GM19043 (cell line): ENCODE measurements around the gene DCP2.

Experiments used
- ATAC-seq: cut with Tn5 transposase; IDR thresholded peaks from one replicate; pipeline ENCODE4 v1.9.1; 2021; ENCODE audit warnings: low read depth; ENCODE audit not compliant: unreplicated experiment

DCP2 gene

DNA sequence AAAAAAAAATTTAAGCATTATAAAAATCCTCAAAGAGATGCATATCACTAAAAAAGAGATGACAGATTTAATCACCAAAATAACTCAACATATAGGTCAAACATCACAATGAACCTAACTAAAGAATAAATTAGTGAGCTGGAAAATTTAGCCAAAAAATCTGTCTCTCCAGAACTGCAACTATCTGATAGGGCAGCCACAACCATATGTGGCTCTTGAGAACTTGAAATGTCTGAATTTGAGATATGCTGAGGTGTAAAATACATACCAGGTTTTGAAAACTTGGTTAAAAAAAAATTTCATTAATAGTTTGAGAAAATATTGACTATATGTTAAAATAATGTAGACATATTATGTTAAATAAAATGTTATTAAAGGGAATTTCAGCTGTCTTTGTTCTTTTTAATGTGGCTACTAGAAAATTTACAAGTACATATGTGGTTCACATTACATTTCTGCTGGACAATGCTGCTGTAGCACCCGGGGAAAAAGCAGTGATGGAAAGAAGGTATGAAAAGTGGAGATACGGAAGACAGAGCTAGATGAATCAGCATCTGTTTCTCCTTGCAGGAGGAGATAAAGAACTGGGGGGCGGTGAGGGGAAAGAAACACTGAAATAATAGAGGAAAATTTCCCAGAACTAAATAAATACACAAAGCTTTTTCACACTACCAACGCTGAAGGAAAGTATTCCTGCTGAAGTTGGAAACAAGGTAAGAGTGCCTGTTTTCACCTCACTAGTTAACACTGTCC lies 66.1 kb downstream of the DCP2 start:
- ATAC-seq, result no peak

DNA sequence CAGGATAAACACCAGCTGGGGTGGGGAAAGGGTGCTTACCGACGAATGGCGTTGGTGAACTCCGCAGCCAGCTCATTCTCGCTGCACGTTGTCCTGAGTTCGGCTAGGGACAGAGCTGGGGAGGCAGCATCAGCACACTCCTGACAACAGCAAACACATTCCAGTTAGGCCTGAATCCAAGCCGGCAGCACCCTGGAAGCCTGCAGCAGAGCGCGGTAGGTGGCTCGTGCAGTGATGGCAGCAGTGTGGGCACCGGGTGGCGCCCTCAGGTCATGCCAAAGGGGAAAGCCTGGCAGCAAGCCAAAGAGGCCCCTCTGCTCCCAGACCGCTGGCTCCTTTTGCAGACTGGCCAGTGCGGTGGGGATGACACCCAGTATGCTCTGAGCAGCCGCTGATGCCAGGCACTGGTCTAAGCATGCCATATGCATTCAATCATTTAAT lies 66.9 kb downstream of the DCP2 start:
- no peak for ATAC-seq

DNA sequence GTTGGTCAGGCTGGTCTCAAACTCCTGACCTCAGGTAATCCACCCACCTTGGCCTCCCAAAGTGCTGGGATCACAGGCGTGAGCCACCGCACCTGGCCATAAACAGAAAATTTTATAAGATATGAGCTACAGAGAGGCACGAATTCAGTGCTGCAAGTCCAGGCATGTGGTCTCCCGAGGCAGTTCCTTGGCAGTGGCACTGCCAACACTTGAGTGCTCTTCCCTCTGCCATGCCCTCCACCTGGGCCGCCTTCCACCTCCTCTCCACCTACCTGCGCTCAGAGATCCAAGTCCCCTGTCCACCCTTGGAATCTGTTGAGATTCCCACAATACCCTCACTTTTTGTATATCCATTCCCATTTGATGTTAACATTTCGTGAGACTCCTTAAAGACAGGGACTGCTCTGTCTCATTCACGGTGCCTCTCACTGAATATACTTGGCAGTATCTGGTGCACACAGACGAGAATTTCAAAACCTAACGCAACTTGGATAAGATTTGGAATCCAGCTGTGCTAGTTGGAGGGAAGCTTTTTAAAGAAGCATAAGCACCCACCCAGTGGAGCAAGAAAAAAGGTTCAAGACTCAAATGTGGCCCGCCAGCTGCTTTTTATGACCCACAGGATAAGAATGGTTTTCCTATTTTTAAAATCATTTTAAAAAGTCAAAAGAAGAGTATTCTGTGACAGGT lies 68.3 kb downstream of the DCP2 start:
- no peak for ATAC-seq

DNA sequence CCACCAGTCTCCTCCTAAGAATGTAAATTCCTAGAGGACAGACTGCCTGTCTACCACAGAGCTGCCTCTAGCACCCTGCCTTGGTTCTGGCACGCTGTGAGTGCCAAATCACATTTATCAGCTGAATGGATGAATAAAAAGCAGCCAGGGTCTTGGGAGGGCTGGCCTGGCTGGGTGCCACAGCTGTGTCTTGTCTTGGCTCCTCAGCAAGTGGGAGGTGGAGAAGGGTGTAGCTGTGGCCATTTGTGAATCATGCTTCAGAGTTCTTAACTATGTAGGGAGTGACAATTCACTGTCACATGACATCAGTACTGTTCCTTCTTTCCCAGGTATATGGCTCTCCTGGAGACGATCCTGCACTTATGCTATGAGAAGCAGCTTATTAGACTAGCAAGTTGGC lies 70.6 kb downstream of the DCP2 start:
- ATAC-seq, result no peak

DNA sequence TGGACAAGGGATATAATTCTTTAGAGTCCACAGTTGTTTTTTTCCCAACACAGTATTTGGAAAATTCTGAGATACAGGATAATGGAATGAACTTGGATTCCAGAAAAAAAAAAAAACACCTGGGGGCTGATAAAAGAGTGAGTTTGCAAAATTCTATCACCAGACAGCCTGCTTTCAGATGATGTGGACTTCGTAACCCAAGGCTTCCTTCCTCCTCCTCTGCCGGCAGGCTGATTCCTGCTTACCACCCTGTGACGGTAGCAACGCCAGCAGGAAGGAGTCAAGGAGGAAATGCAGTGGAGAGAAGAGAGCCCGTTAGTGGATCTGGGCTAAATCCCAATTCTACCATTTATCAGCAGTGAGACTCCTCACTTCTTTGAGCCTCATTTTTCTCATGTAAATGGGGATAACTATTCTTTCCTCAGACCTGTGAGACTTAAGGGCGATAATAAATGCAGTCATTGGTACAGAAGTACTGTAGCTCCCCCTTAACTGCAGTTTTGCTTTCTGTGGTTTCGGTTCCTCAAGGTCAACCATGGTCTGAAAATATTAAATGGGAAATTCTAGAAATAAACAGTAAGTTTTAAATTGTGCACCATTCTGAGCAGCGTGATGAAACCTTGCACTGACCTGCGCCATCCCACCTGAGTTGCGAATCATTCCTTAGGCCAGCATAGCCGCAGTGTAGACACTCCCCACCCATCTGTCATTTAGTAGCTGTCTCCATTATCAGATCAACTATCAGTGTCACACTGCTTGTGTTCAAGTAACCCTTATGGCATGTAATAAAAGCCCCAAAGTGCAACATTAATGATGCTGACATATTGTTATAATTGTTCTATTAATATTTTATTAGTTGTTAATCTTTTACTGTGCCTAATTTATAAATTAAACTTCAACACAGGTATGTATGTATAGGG lies 71.4 kb downstream of the DCP2 start:
- peak; percentile 82 for ATAC-seq

DNA sequence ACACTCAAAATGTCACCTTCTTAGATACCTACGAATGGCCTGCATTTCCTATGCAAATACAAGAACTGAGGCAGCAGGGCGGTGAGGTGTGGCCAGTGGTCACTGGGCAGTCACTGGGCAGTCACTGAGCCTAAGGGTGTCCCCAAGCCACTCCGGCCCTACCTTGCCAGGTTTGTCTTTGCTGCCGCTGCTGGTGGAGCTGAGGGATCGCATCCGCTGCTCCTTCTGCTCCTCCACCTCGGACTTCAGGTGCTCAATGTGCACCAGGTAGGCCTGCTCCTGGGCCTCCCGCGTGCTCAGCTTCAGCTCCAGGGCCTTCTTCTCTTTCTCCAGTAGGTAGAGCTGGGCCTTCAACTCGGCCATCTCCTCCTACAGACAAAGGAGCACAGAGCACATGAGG lies 72.3 kb downstream of the DCP2 start:
- no peak for ATAC-seq

DNA sequence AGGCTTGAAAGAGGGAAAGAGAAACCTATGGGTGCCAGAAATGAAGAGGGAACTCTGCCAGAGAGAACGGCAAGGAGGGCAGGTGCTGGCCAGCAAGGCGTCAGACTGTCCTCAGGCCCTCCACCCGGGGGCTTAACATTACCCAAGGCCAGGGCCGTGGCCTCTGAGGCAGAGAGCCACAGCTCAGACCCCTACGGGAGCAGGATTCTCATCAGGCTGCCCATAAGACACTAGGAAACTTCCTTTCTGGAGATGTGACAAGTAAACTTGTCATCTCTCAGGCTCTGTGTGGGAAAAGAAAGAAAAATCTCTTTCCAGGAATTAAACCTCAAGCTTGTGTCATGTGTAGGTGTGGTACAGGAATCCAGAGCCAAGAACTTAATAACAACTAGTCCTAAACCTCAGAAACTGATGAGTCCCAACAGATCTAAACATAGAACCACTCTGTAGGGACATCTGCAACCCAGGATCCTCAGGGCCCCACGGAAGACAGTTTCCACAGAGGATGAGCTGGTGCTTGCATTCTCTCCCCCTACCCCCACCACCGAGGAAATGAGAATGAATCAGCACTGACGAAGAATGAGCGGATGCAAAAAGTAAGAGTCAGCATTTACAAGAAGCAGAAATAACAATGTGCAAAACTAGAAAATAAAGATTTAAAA lies 74.3 kb downstream of the DCP2 start:
- no peak for ATAC-seq

DNA sequence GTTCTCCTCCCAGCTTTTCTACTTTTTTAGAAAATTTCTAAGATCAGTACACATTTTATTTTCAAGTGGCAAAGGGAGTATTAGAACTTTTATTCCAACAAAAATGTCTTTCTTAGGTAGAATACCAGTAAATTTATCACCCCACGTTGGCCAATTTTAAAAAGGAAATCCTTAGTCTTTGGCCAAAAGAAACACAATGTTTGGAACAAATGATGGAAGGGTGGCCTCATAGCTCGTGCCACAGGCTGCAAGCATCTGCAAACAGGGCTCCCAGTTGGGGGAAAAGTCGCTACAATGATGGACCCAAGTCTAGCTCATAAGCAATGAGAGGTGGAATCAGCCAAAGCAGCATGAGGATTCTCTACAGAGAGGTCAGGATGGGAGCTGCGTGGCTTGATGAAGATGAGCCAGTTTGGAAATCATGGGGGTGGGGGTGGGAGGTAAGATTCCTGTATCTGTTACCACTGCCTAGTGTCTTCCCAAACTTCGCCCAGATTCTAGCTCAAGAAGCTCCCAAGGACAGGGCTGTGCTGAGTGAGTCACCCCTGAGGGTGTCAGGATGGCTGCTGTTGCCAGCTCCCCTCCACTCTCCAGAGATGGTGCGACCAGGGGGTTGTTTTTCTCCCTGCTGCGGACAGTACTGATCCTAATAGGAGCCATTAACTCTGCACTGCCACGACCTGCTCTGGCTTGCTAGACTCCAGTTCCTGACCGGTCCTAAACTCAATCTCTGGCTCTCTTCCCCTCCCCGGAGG lies 75.6 kb downstream of the DCP2 start:
- no peak for ATAC-seq

DNA sequence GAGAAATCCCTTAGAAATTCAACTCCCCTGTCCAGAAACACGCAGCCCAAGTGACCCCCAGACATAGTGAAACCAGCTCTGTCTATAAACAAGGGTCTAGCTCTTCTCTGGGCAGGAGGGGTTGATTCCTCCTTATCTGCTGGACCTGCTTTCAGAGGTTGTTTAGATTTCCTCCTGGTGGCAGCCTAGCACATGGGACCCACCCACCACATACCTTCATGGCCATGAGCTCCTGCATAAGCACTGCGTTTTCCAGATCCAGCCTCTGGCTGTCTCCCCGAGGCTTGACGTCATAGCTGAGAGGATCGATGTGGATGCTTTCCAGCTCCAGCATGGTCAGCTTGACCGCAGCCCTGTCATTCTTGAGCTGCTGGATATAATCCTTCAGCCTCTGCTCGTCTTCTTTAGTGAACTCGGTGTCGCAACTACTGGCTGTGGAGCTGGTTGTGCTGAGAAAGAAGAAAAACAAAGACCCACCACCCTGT lies 77.0 kb downstream of the DCP2 start:
- ATAC-seq, result no peak

DNA sequence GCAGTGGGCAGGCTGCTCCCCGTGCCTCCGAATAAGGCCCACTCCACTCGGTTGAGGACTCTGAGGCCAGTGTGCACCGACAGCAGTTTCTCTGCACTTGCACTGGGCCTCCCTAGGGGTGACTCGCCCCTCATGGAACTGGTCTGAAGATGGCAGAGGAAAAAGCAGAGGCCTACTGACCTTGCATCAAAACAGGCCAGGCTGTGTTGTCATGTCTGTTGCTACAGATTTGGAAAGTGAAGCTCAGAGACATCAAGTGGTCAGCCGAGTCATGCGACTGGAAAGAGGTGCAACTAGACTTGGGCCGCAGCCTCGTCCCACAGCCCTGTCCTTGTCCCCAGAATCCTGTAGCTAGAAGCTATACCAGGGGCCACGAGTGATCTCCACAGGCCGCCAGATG lies 78.3 kb downstream of the DCP2 start:
- no peak for ATAC-seq

DNA sequence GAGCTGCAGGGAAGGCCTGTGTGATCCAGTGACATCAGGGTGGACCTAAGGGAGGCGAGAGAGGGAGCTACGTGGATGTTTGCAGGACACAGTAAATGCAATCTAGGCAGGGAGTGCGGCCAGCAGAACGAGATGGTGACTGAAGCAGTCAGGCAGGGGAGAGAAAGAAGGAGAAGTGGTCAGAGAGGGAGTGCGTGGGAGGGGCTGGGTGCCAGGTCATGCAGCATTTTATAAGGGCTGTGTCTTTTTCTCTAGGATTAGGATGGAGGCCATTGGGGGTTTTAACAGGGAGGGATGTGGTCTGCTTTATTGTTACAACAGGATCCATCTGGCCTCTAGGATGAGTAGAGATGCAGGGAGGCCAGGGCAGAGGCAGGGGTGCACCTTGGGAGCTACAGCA lies 80.4 kb downstream of the DCP2 start:
- ATAC-seq, result no peak

DNA sequence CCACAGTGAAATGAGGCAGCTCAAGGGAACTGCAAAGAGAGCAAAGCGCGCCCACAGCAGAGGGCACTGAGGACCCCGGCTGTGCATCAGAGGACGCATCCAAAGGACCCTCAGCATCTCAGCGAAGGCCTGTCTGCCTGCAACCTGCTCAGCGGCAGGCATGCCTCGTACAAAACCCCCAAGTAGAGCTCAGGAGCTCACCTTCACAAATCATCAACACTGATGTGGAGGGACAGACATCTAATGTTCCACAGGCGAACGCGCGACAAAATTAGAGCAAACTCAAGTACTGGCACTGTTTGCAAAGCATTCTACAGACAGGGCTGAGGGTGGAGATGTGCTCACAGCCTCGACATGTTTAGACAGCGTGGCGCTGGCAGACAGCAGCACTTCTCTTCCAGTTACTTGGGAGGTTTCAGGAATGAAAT lies 81.0 kb downstream of the DCP2 start:
- ATAC-seq, result no peak

DNA sequence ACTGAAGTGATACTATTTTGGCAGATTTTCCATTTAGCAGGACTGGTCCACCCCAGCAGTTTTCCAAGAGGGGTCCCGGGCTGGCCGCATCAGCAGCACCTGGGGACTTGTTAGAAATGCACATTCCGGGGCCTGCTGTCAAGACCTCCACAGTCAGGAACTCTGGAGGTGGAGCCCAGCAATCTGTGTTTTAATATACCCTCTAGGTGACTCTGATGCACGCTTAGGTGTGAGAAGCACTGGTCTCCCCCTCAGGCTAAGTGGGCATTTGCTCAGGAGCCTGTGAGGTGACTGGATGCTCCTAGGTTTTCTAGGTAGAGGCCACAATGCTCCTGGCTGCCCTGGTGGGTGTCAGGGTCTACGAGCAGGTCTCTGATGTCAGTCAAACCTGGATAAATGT lies 81.7 kb downstream of the DCP2 start:
- no peak for ATAC-seq

DNA sequence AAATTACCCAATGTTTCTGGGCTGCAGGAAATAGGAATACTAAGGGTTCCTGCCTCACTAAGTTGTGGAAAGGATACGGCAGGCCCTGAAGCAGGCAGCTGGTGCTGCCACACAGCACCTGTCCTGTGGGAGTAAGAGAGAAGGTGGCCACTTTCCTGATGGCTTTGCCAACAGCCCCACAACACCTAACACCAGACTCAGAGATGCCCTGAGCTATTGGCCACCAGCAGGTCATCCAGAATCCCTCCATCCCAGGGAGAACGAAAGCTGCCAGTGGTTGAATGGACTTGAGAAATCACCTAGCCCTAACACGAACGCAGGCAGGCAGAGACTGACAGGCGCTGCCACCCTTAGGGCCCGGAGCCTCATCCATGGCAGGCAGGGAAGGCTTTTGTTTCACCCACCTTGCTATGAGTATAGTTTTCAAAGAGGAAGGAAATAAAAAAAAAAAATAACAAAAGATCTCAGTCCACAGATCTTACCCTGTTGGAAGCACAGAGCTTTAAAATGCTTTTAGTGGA lies 82.2 kb downstream of the DCP2 start:
- ATAC-seq, result no peak

DNA sequence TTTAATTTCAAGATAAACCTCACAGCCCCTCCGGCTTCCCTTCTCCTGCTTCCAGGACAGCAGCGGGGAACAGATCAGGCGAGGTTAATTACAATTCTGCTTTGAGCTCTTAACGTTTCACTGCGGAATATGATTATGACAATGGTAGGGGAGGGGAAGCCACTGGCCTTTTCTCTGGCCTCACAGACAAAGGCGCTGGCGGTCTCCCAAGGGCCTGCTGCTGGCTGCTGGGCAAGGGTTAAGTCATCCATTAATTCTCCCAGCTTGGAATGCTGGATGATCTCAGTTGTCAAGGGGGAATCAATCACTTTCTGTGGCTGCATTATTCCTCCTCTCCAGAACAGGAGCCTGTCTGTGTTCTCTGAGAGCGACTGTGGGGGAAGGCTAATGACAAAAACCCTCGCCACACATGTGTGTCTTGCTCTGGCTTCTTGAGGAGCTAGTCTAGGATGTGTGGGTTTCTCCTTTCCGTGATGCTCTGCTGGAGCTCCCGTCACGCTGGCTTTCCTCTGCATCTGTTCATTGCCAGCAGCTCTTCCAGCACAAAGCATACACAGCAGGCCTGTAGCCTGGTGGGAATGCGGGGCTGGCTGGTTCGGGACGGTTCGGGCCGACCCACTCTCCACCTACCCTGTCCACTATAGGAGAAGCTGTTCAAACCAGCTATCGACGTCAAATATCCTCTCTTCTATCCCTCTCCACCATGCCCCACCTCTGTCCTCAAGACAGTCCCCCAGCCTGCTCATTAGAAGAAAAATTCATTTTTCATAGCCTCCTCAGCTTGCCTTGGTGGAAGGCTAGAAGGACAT lies 82.8 kb downstream of the DCP2 start:
- ATAC-seq, result no peak

DNA sequence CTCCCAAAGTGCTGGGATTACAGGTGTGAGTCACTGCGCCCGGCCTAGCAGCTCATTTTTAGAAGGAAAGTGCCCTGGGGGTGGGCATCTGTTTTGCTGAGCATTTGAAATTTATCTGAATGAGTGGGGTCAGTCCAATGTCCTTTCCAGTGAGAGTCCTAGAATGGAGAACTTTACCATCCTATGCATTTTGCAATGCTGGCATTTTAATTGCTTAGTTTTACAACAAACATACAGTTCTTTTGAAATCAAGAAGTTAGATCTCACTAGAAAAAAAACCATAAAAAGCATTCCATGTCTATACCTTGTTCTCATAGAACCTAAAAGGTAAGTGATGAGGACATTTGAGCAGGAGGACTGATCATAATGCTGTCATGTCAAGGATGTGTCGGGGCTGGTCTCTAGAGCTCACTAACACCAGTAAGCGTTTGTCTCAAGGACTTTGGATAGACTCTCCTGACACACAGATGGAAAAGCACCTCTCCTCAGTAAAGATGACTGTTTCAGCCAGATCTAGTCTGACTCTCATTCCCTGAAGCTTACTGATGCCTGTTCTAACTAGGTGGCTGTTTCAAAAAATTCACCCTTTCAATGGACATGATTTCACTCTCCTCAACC lies 83.9 kb downstream of the DCP2 start:
- ATAC-seq, result no peak

DNA sequence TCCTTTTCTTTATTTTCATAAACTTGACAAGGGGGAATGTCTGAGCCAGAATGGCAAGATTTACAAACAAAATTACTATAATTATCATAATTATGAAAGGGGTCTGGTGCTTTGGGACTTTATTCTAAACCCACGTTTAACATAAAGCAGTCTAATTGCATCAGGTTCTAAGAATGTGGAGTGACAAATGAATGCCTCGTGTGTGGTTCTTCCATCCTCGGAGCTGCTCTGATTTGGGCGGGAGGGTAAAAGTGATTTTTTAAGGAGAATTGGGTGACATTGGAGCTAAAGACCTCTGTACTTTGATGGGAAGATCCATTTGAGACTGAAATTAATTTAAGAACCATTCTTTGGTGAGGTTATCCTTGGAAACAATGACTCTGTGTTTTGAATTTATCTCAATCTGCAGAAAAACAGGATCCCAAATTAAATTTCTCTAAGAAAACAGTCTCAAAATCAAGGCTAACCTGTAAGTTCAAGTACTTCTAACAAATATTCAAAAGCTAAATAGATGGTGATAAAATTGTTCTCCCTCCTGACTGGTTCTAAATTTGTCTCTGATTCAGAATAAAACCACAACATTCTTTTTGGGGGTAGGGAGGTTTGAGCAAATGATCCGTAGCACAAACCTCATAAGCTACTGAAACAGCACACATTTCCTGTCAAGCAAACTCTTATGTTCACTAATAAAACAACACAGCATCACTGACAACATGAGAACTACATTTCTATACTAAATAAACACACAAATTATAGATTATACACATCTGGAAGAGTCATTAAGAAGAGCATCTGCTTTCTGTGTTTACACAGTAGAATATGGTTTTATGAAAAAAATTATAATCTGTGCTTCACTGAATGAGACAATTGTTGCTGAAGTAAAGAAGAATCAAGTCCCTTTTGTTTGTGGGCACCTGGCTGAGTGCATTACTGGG lies 85.5 kb downstream of the DCP2 start:
- no peak for ATAC-seq
